ENCODE results near the gene LRRC61.

DNA sequence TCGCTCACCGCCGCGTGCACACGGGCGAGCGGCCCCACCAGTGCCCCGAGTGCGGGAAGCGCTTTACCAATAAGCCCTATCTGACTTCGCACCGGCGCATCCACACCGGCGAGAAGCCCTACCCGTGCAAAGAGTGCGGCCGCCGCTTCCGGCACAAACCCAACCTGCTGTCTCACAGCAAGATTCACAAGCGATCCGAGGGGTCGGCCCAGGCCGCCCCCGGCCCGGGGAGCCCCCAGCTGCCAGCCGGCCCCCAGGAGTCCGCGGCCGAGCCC, 48.8 kb downstream of the LRRC61 start:
- no peak for TF ChIP-seq CTCF (tag by site-specific recombination; IDR thresholded peaks at IDR 0.05)
- TF ChIP-seq SP3 (tag by site-specific recombination; IDR thresholded peaks at IDR 0.05) = no peak
- TF ChIP-seq ATF2 (tag by site-specific recombination; IDR thresholded peaks at IDR 0.05; ENCODE audit: low read depth) = no peak
- TF ChIP-seq TCF7L2 (IDR thresholded peaks at IDR 0.05; ENCODE audit: borderline replicate concordance, low read depth, low read length) = no peak
- TF ChIP-seq ZNF561 (tag by site-specific recombination; IDR thresholded peaks at IDR 0.05; ENCODE audit: borderline replicate concordance) = no peak
- TF ChIP-seq ZNF610 (tag by site-specific recombination; IDR thresholded peaks at IDR 0.05; ENCODE audit: borderline replicate concordance) = no peak
- no peak for TF ChIP-seq REST (tag by site-specific recombination; IDR thresholded peaks at IDR 0.05)
- TF ChIP-seq INSM2 (tag by site-specific recombination; IDR thresholded peaks at IDR 0.05) = no peak
- no peak for TF ChIP-seq YY1 (tag by site-specific recombination; IDR thresholded peaks at IDR 0.05)
- no peak for TF ChIP-seq ZNF792 (tag by site-specific recombination; IDR thresholded peaks at IDR 0.05)
- no peak for TF ChIP-seq BCL11A (tag by site-specific recombination; IDR thresholded peaks at IDR 0.05; ENCODE audit: low read depth)
- TF ChIP-seq ZNF335 (tag by site-specific recombination; conservative IDR thresholded peaks at IDR 0.05) = no peak
- no peak for TF ChIP-seq ZNF274 (IDR thresholded peaks at IDR 0.05; ENCODE audit: low read length)
- no peak for TF ChIP-seq ZNF274 (tag by site-specific recombination; IDR thresholded peaks at IDR 0.05; ENCODE audit: borderline replicate concordance)
